ENCODE results near the gene NTSR1. TPM values are rescaled to one million over a fixed set of nuclear protein-coding genes. Genes with fewer than 3 reads are reported as not detected.
A peak's percentile ranks its signal among the peaks of the same experiment; 100 is the strongest.

The NTSR1 gene
- total and polyA plus RNA-seq, 2 of the 13 experiments (the other 11 are each of a cell fraction or from before 2014, with no cell fraction given) = 0.09 to 0.12 TPM

DNA sequence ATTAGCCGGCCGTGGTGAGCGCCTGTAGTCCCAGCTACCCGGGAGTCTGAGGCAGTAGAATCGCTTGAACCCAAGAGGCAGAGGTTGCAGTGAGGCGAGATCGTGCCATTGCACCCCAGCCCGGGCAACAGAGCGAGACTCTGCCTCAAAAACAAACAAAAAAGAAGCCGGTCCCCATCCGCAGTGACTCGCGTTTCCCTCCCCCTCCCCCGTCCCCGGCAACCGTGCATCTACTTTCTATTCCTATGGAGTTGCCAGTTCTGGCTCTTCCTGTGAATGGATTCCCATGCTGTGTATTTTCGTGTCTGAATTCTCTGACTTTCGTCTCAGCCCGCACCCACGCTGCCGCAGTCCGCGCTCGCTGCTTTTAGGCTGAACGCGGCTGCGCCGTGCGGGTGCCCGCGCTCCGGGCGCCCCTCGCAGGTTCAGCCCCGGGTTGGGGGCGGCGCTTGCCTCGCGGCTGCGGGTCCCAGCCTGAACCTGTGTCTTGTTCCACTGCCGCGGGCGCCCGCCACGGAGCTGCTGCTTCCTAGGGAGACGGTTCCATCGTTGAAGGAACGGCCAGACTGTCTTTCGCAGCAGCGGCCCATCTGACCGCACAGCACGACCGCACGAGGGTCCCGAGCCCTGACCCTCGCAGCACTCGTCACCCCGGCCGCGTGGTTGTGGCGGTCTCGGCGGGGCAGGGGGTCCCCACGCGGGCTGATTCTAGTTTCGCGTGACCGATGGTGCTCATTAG is 86.6 kb downstream of the NTSR1 start (continued):
- peak; percentile 45; the same call in 1 of the 2 replicates for TF ChIP-seq SALL2 (CRISPR knock-in tag; IDR thresholded peaks at IDR 0.05)
- TF ChIP-seq ZNF598 (CRISPR knock-in tag; IDR thresholded peaks at IDR 0.05; ENCODE audit: borderline replicate concordance) = peak; percentile 89; the same call in 1 of the 2 replicates
- TF ChIP-seq BRCA1 (CRISPR knock-in tag; IDR thresholded peaks at IDR 0.05) = no peak
- TF ChIP-seq TGIF2 (CRISPR knock-in tag; IDR thresholded peaks at IDR 0.05) = no peak
- peak; percentile 67; the same call in 1 of the 2 replicates for TF ChIP-seq MEIS1 (CRISPR knock-in tag; IDR thresholded peaks at IDR 0.05; ENCODE audit: borderline replicate concordance)
- TF ChIP-seq, protein P1, sequence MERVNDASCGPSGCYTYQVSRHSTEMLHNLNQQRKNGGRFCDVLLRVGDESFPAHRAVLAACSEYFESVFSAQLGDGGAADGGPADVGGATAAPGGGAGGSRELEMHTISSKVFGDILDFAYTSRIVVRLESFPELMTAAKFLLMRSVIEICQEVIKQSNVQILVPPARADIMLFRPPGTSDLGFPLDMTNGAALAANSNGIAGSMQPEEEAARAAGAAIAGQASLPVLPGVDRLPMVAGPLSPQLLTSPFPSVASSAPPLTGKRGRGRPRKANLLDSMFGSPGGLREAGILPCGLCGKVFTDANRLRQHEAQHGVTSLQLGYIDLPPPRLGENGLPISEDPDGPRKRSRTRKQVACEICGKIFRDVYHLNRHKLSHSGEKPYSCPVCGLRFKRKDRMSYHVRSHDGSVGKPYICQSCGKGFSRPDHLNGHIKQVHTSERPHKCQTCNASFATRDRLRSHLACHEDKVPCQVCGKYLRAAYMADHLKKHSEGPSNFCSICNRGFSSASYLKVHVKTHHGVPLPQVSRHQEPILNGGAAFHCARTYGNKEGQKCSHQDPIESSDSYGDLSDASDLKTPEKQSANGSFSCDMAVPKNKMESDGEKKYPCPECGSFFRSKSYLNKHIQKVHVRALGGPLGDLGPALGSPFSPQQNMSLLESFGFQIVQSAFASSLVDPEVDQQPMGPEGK (CRISPR knock-in tag; IDR thresholded peaks at IDR 0.05) = peak; percentile 62
- TF ChIP-seq, protein P2, sequence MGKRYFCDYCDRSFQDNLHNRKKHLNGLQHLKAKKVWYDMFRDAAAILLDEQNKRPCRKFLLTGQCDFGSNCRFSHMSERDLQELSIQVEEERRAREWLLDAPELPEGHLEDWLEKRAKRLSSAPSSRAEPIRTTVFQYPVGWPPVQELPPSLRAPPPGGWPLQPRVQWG (CRISPR knock-in tag; IDR thresholded peaks at IDR 0.05; ENCODE audit: borderline replicate concordance, low read depth) = no peak
- TF ChIP-seq KLF11 (CRISPR knock-in tag; IDR thresholded peaks at IDR 0.05) = peak; percentile 64
- TF ChIP-seq ZNF280D (CRISPR knock-in tag; IDR thresholded peaks at IDR 0.05) = peak; percentile 84; the same call in 1 of the 2 replicates
- TF ChIP-seq, protein P3, sequence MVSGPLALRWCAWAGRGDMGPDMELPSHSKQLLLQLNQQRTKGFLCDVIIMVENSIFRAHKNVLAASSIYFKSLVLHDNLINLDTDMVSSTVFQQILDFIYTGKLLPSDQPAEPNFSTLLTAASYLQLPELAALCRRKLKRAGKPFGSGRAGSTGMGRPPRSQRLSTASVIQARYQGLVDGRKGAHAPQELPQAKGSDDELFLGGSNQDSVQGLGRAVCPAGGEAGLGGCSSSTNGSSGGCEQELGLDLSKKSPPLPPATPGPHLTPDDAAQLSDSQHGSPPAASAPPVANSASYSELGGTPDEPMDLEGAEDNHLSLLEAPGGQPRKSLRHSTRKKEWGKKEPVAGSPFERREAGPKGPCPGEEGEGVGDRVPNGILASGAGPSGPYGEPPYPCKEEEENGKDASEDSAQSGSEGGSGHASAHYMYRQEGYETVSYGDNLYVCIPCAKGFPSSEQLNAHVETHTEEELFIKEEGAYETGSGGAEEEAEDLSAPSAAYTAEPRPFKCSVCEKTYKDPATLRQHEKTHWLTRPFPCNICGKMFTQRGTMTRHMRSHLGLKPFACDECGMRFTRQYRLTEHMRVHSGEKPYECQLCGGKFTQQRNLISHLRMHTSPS (CRISPR knock-in tag; IDR thresholded peaks at IDR 0.05; ENCODE audit: low read depth) = no peak
- TF ChIP-seq ZNF367 (CRISPR knock-in tag; IDR thresholded peaks at IDR 0.05; ENCODE audit: borderline replicate concordance) = 0 out of 2 replicates have a peak, but pooled peaks have one; percentile 78
- TF ChIP-seq ZBTB49 (CRISPR knock-in tag; IDR thresholded peaks at IDR 0.05; ENCODE audit: borderline replicate concordance) = no peak
- TF ChIP-seq, protein P4, sequence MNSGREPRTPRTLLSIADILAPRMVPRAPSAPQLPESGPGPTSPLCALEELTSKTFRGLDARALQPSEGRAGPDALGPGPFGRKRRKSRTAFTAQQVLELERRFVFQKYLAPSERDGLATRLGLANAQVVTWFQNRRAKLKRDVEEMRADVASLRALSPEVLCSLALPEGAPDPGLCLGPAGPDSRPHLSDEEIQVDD (CRISPR knock-in tag; IDR thresholded peaks at IDR 0.05; ENCODE audit: borderline replicate concordance) = no peak
- no peak for TF ChIP-seq ZFP36 (IDR thresholded peaks at IDR 0.05; ENCODE audit: borderline replicate concordance, low read depth, low read length, partially characterized antibody)
- no peak; the same call in 1 of the 2 replicates for TF ChIP-seq POGZ (CRISPR knock-in tag; IDR thresholded peaks at IDR 0.05)
- TF ChIP-seq MYC (CRISPR knock-in tag; IDR thresholded peaks at IDR 0.05; ENCODE audit: borderline replicate concordance) = peak; percentile 92
- TF ChIP-seq ZNF225 (CRISPR knock-in tag; IDR thresholded peaks at IDR 0.05) = 0 out of 2 replicates have a peak, but pooled peaks have one; percentile 68
